Neural cell (in vitro differentiated cells): ENCODE data around the gene CBLB.

Source experiments
- CTCF ChIP-seq: fragments of 450-650 bp; IDR thresholded peaks from 2 replicates; pipeline ENCODE4 v1.5.1; 2014; ENCODE audit warnings: antibody characterized with exemption, mild to moderate bottlenecking, moderate library complexity; ENCODE audit not compliant: poor library complexity, severe bottlenecking
- EP300 ChIP-seq: fragments of 450-650 bp; conservative IDR thresholded peaks from 2 replicates; pipeline ENCODE4 v1.6.1; 2014; ENCODE audit warnings: antibody characterized with exemption, mild to moderate bottlenecking, moderate library complexity; ENCODE audit not compliant: poor library complexity, severe bottlenecking
- EZH2 ChIP-seq: fragments of 200-600, 300-800 bp; shearing (Covaris generic), sonication (generic); IDR thresholded peaks from 2 replicates; pipeline ENCODE4 v1.6.1; 2014; ENCODE audit warnings: antibody characterized with exemption, low read length, borderline replicate concordance, mild to moderate bottlenecking; ENCODE audit not compliant: insufficient read depth, poor library complexity, severe bottlenecking
- POLR2AphosphoS5 ChIP-seq: IDR thresholded peaks from 2 replicates; pipeline ENCODE4 v1.6.1; 2012

GRCh38 chr3:105626739-105627138 lies 242.1 kb downstream of the CBLB start:
- TF ChIP-seq CTCF (no peak), EP300 (no peak), POLR2AphosphoS5 (no peak), EZH2 (no peak)
